Upper lobe of left lung (tissue), 6 donors: ENCODE data around the gene PMIS2. TPM values are rescaled to one million over a fixed set of nuclear protein-coding genes. Genes with fewer than 3 reads are reported as not detected.

Source experiments
- ATAC-seq, 2 donors: fragments of 200-7000 bp; cut with Tn5 transposase; one replicate each; pipeline ENCODE4 v1.9.1; 2022; ENCODE audit warnings: mild to moderate bottlenecking in 2 of 2, moderate library complexity in 2 of 2; ENCODE audit not compliant: low FRiP score in 2 of 2
- DNase-seq, 2 donors: peaks; one replicate each; pipeline ENCODE4 v3.0.0-alpha.2; 2019 to 2020
- H3K27ac ChIP-seq, 4 donors: fragments of 200-600 bp; sonication (generic); one replicate each; pipeline ENCODE4 v1.5.1; 2016 to 2019
- H3K27me3 ChIP-seq, 4 donors: fragments of 200-600 bp; sonication (generic); one replicate each; pipeline ENCODE4 v1.5.1; 2017 to 2019
- H3K36me3 ChIP-seq, 4 donors: fragments of 200-600 bp; sonication (generic); one replicate each; pipeline ENCODE4 v1.5.1; 2016 to 2019
- H3K4me1 ChIP-seq, 4 donors: fragments of 200-600 bp; sonication (generic); one replicate each; pipeline ENCODE4 v1.5.1; 2018 to 2019
- H3K4me3 ChIP-seq, 4 donors: fragments of 200-600 bp; sonication (generic); one replicate each; pipeline ENCODE4 v1.5.1; 2017 to 2019; ENCODE audit warnings: mild to moderate bottlenecking in 2 of 4, moderate library complexity in 1 of 4
- H3K9me3 ChIP-seq, 4 donors: fragments of 200-600 bp; sonication (generic); one replicate each; pipeline ENCODE4 v1.5.1; 2018 to 2019
- CTCF ChIP-seq, 6 experiments: fragments of 450-650 bp in 4 of 6; fragments of 200-600 bp in 2 of 6; sonication (generic) in 2 of 6; IDR thresholded peaks; one replicate each; pipeline ENCODE4 v1.5.1; 2016 to 2019; ENCODE audit warnings: antibody characterized with exemption in 6 of 6
- EP300 ChIP-seq, 4 donors: sonication (generic); formaldehyde crosslinking; IDR thresholded peaks; one replicate each; pipeline ENCODE4 v1.5.1; 2017; ENCODE audit warnings: antibody characterized with exemption in 4 of 4, control low read depth in 2 of 4
- POLR2A ChIP-seq, 4 donors: fragments of 450-650 bp; IDR thresholded peaks; one replicate each; pipeline ENCODE4 v1.5.1; 2016 to 2017; ENCODE audit warnings: antibody characterized with exemption in 4 of 4, mild to moderate bottlenecking in 2 of 4
- POLR2AphosphoS5 ChIP-seq, 2 donors: sonication (generic); formaldehyde crosslinking; IDR thresholded peaks; one replicate each; pipeline ENCODE4 v1.5.1; 2017; ENCODE audit warnings: antibody characterized with exemption in 2 of 2
- WGBS, 2 donors: methylation state at CpG; one replicate each; pipeline ENCODE4 v1.1.5; 2017 to 2018; 5-methylcytosine and 5-hydroxymethylcytosine counted together
- total RNA-seq, 6 donors: library from RNA; depleted of rRNA in 4 of 6; stranded (reverse); fragments of >200 nt in 4 of 6; gene quantifications; one replicate each; pipeline versions ENCODE4 v1.1.0 to v1.2.1, GENCODE V29; 2016 to 2021
- donor health status: DM: no; HTN: no; CAD: no; lungs with moderate emphysema.
- donor health status: DM: no; HTN: yes; CAD: no; lungs with severe emphysema.

Gene PMIS2
- total RNA-seq, 6 donors from 2014 or later, result not detected

GRCh38 chr19:35546532-35546931 lies 39.4 kb upstream of the PMIS2 start:
- Histone ChIP-seq H3K4me1 (peaks cover 18 to 28% (median 20%) of the 10 kb centered on the region in 4 donors), H3K27me3 (no peaks in the 10 kb centered on the region), H3K36me3 (peaks cover 0 to 13% (median 2%) of the 10 kb centered on the region in 4 donors), H3K9me3 (no peaks in the 10 kb centered on the region), H3K4me3 (peak overlapping the region in 2 of 4 donors; percentile 81 to 95), H3K27ac (peak overlapping the region in 1 of 4 donors; percentile 83)
- no peak for ATAC-seq
- TF ChIP-seq POLR2A (IDR thresholded peaks at IDR 0.05), result no peak
- TF ChIP-seq POLR2AphosphoS5 (IDR thresholded peaks at IDR 0.05), result no peak
- no peak for TF ChIP-seq CTCF (IDR thresholded peaks at IDR 0.05)
- no peak for TF ChIP-seq EP300 (IDR thresholded peaks at IDR 0.05)
- no peak for DNase-seq
- WGBS, 2 donors, result 82 to 85% methylated on average over 1 to 8 of the region's 8 CpGs

- TF ChIP-seq EP300 (IDR thresholded peaks at IDR 0.05), result no peak
- TF ChIP-seq POLR2A (IDR thresholded peaks at IDR 0.05), result no peak
- peak; percentile 61 to 72 (median 70) for TF ChIP-seq CTCF (IDR thresholded peaks at IDR 0.05)
- no peak overlapping the region for H3K27ac ChIP-seq
- H3K27me3 ChIP-seq, result no peaks in the 10 kb centered on the region
- H3K4me1 ChIP-seq, result peaks cover 17 to 25% (median 18%) of the 10 kb centered on the region in 4 donors
- no peak overlapping the region for H3K4me3 ChIP-seq
- H3K9me3 ChIP-seq, result no peaks in the 10 kb centered on the region
- 21 to 27% methylated on average over 6 of the region's 6 CpGs for WGBS, 2 donors
- peak in 1 of 2 donors; percentile 55 for DNase-seq
- peaks cover 0 to 13% (median 2%) of the 10 kb centered on the region in 4 donors for H3K36me3 ChIP-seq
- no peak for ATAC-seq
Observed at GRCh38 chr19:35549174-35549788, 36.7 kb upstream of the PMIS2 start.

GRCh38 chr19:35549879-35550523 lies 36.0 kb upstream of the PMIS2 start:
- Histone ChIP-seq H3K9me3 (no peaks in the 10 kb centered on the region), H3K27me3 (no peaks in the 10 kb centered on the region), H3K27ac (no peak overlapping the region), H3K36me3 (peaks cover 0 to 13% (median 2%) of the 10 kb centered on the region in 4 donors), H3K4me1 (peaks cover 11 to 18% (median 12%) of the 10 kb centered on the region in 4 donors), H3K4me3 (no peak overlapping the region)
- 87 to 92% methylated on average over 9 to 15 of the region's 15 CpGs for WGBS, 2 donors
- ATAC-seq (no peak), DNase-seq (no peak)
- TF ChIP-seq POLR2AphosphoS5 (IDR thresholded peaks at IDR 0.05), result no peak
- TF ChIP-seq CTCF (IDR thresholded peaks at IDR 0.05), result no peak
- TF ChIP-seq POLR2A (IDR thresholded peaks at IDR 0.05), result no peak
- no peak for TF ChIP-seq EP300 (IDR thresholded peaks at IDR 0.05)

GRCh38 chr19:35551091-35551810 lies 34.7 kb upstream of the PMIS2 start:
- H3K36me3 ChIP-seq, result peaks cover 0 to 13% (median 2%) of the 10 kb centered on the region in 4 donors
- H3K4me1 ChIP-seq, result peaks cover 6 to 12% (median 9%) of the 10 kb centered on the region in 4 donors
- WGBS, 2 donors, result 92 to 95% methylated on average over 13 to 21 of the region's 21 CpGs
- H3K27ac ChIP-seq, result no peak overlapping the region
- H3K27me3 ChIP-seq, result no peaks in the 10 kb centered on the region
- no peaks in the 10 kb centered on the region for H3K9me3 ChIP-seq
- H3K4me3 ChIP-seq, result no peak overlapping the region
- TF ChIP-seq CTCF (IDR thresholded peaks at IDR 0.05) (no peak), POLR2AphosphoS5 (IDR thresholded peaks at IDR 0.05) (no peak), POLR2A (IDR thresholded peaks at IDR 0.05) (no peak), EP300 (IDR thresholded peaks at IDR 0.05) (no peak)
- DNase-seq, result no peak
- no peak for ATAC-seq
